CD4-positive, alpha-beta T cell treated with Interleukin-21 for 1 hour (primary cell): ENCODE data around the gene DGAT2.
A peak's percentile ranks its signal among the peaks of the same experiment; 100 is the strongest.
"Not testable (repeated sequence)": the region's sequence is repeated elsewhere in the genome, so short reads cannot be mapped to it uniquely, and the experiment has no call there.

Experiments
- DNase-seq: peaks from one replicate; pipeline ENCODE4 v3.0.0-alpha.2; 2020

Gene DGAT2

DNA sequence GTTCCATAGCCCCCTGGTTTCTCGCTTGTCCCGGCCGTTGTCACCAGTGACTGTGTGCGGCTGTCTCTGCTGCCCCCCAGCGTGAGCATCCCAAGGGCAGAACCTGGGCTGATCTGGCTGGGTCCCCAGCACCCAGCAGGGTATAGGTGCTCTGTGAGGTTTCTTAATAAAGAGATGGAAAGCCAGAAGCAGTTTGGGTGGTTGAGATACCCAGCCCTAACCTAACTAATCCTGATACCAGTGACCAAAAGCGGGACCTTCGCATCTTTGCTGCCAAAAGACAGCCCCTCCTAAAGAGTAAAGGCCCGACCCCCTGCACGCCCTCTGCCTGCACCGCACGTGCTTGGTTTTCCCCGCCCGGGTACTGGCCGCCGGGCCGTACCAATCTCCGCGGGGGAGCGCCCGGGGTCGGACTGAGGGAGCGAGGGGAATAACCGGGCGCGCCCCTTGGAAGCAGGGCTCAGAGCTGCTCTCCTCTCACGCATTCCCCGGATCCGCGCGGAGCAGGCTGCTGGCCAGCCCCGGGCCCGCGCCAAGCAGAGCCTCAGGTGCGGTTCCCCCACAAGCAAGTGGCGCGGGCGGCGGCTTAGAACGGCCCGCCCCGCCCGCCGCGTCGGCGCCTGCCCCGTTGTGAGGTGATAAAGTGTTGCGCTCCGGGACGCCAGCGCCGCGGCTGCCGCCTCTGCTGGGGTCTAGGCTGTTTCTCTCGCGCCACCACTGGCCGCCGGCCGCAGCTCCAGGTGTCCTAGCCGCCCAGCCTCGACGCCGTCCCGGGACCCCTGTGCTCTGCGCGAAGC lies at the start of gene DGAT2:
TSS of gene DGAT2 (plus strand) at position 667 of the 797 bp plus-strand sequence. CDS start 214 bp downstream, outside the sequence.
- DNase-seq, result peak; percentile 74

DNA sequence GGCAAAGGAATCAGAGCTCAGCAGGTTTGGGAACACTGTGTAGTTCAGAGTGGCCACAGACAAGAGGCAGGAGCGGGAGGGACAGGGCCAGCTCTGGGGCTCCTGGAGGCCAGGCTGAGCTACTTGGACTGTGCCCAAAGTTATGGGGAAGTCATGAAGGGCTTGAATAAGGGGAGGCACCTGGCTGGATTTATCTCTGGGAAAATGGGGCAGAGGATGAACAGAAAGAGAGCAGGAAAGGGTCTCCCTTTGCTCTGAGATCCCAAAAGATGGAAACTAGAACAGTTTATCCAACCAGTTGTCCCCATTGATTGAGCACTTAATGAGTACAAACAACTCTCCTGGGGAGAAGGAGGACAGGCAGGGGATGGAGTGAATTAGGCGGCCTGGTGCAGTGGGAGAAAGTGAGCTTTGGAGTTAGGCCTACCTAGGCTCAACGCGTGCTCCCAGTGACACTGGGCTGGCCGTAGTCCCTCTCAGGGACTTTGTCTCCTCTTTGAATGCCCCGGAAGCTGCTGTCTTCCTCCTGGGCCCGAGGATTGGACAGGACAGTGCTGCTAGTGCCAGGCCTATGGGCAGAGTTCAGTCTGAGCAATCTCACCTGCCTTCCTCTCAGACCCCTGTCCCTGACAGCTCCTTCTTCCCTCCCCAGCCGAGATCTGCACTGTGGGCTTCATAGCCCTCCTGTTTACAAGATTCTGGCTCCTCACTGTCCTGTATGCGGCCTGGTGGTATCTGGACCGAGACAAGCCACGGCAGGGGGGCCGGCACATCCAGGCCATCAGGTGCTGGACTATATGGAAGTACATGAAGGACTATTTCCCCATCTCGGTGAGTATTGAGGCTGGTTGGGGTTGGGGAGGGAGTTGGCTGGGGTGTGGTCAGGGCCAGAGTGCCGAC lies 49.0 kb upstream of the DGAT2 start:
- DNase-seq, result no peak

GRCh38 chr11:75720639-75721038 lies 47.9 kb upstream of the DGAT2 start:
- no peak for DNase-seq

DNA sequence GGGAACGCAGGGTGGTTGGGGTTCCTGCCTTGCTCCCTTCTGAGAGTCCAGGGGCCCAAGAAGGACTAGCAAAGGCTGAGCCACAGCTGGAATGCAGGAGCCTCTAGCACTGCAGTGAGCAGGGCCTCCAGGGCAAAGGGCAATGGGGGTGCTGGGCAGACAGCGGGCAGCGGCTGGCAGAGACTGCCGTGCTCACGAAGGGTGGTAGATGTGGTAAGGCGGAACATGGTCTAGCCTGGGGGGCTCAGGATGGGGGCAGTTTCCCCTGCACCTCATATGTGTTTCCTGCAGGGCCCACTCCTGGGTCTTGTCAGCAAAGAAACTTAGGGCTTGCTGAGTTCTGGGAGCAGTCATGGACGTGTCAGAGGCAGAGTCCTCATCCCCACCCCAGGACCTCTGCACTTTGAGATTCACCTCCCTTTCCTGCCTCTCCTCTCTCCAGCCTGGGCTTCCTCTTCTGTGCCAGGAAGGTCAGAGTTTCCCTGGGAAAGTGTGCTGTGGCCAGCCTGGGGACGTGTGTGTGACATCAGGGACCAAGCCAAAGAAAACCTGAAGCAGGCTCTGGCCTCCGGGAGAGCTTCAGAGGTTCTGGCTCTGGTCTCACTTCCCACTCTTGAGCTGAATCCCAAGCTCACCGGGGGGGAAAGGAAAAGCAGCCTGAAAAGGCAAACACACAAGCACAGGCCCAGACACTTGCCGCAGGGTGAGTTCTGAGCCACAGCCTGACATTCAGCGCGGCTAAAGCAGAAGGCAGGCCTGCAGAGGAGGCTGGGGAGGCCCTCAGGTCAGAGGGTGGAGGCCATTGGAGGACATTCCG lies 46.5 kb upstream of the DGAT2 start:
- DNase-seq, result no peak

- no peak for DNase-seq
Observed at GRCh38 chr11:75722669-75723042, 45.9 kb upstream of the DGAT2 start.

GRCh38 chr11:75725547-75726320 lies 42.8 kb upstream of the DGAT2 start:
- no peak for DNase-seq

GRCh38 chr11:75728992-75729391 lies 39.6 kb upstream of the DGAT2 start:
- DNase-seq, result no peak

- no peak for DNase-seq
Observed at GRCh38 chr11:75731095-75731494, 37.5 kb upstream of the DGAT2 start.

DNA sequence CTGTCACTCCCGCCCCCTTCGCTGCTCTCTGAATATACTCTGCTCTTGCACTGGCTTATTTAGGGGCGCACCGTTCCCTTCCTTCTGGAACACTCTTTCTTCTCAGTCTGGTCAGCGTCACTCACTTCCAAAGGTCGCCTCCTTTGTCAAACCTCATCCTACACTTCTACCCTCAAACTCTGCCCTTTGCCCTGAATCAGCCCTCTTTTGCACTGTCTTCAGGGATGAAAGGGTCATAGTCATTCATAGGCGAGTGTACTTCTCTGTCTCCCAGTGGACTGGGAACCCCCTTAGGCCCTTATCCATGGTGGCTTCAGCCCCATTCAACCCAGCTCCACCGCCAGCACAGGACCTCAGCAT lies 35.5 kb upstream of the DGAT2 start:
- DNase-seq, result no peak

- DNase-seq, result no peak
Observed at GRCh38 chr11:75733431-75734107, 35.0 kb upstream of the DGAT2 start.

GRCh38 chr11:75734491-75735180 lies 33.9 kb upstream of the DGAT2 start:
- DNase-seq, result no peak

DNA sequence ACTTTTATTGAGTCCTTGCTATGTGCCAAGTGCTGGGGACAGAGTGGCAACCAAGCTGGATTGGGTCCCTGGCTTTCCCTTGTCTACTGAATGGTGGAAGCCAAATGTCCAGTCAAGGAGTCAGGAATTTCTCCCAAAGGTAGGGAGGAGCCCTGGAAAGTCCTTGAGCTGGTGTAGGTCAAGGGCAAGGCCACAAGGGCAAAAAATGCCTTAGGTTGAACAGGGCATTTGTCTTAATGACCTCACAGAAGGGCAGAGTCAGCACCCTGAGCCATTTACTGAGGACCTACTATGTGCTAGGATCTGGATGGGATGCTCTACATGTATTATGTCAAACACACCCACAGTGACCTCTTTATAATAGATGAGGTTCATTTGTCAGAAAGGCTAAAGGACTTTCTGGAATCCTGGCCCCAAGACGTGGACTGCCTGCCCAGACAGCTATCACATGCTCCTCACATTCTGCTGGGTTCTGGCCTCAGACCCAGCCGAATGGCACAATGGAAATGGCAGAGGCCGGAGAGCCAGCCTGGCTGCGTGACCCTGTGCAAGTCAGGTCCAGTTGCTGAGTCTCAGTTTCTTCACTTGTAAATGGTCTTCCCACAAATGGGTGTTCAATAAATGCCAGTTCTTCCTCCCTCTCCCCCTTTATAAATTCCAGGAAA lies 33.3 kb upstream of the DGAT2 start:
- DNase-seq, result no peak

DNA sequence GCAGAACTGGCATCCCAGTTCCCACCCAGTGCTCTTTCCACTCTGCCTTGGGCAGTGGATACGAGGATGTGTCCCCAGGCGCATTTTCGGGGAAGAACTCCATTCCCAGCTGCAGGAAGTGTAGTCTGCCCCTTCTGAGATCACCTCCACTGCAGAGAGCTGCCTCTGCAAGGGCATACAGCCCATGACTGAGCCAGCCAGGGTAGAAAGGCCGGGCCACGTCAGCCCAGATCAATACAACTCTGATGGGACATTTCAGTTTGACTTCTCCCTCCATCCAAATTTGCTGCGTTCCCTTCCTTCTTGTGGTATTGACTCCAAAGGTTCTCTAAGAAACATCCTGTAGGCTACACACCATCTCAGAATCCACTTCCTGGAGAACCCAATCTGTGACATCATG lies 31.3 kb upstream of the DGAT2 start:
- no peak for DNase-seq

GRCh38 chr11:75740681-75741080 lies 27.9 kb upstream of the DGAT2 start:
- DNase-seq, result no peak

- not testable (repeated sequence) for DNase-seq
Observed at GRCh38 chr11:75743159-75743558, 25.4 kb upstream of the DGAT2 start.

DNA sequence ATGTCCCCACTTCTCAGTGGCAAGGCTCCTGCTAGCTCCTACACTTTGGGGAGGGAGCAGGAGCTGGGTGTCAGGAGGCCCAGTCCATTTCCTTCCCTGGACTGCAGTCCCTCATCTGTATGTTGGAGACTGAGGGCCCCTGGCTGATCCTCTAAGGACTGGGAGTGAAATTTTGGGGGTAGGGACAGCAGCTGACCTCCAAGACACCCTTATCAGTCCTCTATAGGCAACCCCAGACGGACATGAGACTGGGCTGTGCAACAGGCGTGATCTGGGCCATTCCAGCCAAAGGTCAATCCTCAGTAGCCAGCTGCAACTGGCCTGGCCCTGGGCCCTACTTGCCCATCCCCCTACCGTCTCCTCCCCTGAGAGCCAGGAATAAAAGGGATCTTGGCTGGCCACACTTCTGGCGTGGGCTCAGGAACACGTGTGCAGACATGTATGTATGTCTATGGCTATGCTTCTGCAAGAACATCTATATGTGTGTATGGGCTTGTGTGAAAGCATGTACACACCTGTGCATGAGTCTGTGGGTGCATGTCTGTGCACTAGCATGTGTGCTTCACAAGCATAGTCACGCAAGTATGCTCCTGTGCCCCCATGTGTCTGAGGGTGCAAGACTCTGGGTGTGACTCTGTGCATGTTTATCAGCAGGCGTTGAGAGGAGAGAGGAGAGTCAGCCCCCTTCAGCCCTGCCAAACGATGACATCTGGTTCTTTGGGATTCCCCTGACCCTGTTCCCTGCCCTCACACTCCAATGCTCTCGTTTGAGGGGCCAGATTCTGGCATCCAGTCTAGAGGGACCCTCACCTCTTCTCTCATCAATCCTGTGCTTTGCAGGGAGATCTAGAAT lies 24.6 kb upstream of the DGAT2 start:
- no peak for DNase-seq

- no peak for DNase-seq
Observed at GRCh38 chr11:75745807-75746206, 22.8 kb upstream of the DGAT2 start.

- not testable (repeated sequence) for DNase-seq
Observed at GRCh38 chr11:75748729-75749273, 19.8 kb upstream of the DGAT2 start.

GRCh38 chr11:75754933-75755332 lies 13.6 kb upstream of the DGAT2 start:
- DNase-seq, result not testable (repeated sequence)
